Activated CD8-positive, alpha-beta memory T cell treated with anti-CD3 and anti-CD28 coated beads, Interleukin-2, amount 50 U/mL, for 24 hours (primary cell): ENCODE data around the gene CLASP2.
"Not testable (repeated sequence)": the region's sequence is repeated elsewhere in the genome, so short reads cannot be mapped to it uniquely, and the experiment has no call there.

Experiments used
- DNase-seq: peaks from one replicate; pipeline ENCODE4 v3.0.0-alpha.2; 2020; ENCODE audit errors: extremely low read depth

The CLASP2 gene

DNA sequence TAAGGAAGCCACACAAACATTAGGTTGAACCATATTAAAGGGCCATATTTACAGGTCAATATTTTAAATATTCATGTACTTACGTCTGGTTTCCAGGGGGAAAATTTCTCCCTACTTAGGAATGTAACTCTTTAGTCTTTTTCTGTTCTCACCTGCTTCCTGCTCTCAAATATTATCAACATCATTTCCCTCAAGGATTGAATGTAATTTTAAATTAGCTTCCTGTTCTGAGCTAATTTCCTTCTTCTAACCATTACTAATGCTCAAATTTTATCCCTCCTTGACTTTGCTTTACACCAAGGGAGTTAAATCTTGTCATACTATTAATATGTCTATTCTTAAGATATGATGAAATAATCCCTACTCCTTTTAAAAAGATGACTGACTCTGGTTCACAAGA, 174.5 kb downstream of the CLASP2 start:
- DNase-seq = no peak

DNA sequence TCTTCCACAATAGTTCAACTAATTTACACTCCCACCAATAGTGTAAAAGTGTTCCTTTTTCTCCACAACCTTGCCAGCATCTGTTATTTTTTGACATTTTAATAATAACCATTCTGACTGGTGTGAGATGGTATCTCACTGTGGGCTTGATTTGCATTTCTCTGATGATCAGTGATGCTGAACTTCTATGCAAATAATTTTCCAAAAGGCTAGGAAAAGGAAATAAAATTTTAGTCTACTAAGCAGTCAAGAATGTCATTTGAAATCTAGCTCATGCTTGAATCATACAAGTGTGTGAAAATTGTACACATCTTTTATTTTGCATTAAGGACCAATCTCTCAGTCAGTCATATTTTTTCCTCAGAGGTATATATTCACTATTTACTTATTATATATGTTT, 176.1 kb downstream of the CLASP2 start:
- DNase-seq = no peak

DNA sequence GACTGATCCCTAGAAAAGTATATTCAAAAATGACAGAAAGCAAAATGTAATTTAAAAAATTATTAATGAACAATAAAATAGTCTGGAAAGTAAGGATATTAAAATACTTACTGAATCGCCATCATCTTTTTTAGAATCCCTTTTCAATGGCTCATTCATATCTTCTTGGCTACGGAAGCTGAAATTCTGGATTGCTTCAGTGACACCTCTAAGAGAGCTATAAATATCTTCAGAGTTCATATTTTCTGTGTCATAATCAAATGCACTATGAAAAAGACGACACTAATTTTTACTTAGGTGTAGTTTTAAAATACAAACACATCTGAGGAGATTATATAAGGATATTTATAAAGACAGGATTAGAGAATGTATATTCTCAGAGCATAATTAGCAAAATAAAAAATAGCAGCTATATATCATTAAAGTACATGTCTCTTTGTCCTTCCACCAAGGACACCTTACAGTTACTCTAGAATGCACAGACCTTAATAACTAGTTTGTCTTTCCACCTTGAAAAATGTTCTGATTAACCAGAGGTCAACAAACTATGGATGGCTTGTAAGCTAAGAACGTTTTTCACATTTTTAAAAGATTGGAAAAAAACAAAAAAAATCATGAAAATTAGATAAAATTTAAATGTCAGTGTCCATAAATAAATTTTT, 179.2 kb downstream of the CLASP2 start:
- no peak for DNase-seq

DNA sequence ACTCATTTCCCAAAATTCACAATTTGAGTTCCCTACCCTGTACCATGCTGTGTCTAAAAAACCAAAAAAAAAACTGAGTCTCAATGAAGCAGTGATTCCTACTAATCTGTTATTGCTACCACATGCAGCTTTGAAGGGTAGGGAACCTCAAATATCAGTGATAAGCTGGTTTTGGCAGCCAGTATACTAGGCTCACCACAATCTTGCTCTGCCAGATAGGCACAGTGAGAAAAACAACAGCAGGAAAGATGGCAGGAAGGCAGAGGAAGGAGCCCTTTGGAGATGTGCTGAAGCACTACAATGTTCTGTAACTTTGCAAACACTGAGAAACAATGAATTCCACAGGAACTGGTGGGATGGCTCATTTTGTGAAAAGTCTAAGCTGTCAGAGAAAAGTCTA, 180.9 kb downstream of the CLASP2 start:
- no peak for DNase-seq

DNA sequence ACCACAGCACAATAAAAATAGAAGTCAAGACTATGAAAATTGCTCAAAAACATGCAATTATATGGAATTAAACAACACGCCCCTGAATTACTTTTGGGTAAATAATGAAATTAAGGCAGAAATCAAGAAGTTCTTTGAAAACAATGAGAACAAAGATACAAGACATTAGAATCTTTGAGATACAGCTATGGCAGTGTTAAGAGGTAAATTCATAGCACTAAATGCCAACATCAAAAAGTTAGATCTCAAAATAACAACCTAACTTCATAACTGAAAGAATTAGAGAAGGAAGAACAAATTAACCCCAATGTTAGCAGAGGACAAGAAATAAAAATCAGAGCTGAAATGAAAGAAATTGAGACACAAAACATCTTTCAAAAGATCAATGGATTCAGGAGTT, 191.3 kb downstream of the CLASP2 start:
- DNase-seq = no peak

DNA sequence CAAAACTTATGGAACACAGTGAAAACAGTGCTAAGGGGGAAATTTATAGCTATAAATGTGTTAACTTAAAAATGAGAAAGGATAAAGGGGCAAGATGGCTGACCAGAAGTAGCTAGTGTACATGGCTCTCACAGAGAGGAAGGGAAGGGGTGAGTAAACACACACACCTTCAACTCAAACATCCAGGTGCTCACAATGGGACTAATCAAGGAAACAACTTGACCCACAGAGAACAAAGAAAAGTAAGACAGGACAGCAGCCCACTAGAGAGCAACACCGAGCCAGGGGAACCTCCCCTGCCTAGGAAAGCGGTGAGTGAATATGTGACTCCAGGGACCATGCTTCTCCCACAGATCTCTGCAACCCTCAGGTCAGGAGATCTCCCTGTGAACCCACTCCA, 192.8 kb downstream of the CLASP2 start:
- no peak for DNase-seq

DNA sequence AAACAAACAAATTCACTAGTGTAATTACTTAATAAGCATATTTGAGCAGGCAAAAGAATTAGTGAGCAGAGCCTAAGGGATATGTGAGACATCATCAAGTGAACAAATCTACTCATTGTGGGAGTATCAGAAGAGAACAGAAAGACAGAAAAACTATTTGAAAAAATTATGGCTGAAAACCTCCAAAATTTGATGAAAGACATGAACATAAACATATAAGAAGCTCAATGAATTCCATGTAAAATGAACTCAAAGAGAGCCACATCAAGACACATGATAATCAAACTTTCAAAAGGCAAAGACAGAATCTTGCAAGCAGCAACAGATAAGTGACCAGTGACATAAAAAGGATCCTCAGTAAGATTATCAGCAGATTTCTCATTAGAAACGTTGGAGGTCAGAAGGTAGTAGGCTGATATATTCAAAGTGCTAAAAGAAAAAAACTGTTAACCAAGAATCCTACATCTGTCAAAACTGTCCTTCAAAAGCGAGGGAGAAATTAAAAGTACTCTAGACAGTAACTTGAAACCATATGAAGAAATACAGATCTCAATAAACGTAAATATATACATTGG, 194.9 kb downstream of the CLASP2 start:
- no peak for DNase-seq

DNA sequence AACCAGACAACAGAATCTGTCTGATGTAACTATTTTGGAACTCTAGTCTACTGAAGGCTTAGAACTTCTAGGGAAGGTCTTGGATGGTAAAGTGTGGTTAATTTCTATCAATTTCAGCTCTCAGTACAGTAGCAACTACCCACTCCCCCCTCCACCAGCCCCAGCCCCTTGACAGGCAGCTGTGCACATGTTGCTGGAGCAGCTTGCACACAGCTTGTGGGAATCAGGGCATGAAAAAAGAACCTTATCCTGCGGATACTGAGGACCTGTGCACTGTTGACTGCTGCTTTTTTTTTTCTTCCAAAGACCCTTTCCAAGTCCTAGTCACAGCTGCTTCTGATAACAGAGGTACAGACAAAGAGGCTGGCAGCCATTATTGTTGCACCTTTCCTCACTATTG, 196.3 kb downstream of the CLASP2 start:
- no peak for DNase-seq

DNA sequence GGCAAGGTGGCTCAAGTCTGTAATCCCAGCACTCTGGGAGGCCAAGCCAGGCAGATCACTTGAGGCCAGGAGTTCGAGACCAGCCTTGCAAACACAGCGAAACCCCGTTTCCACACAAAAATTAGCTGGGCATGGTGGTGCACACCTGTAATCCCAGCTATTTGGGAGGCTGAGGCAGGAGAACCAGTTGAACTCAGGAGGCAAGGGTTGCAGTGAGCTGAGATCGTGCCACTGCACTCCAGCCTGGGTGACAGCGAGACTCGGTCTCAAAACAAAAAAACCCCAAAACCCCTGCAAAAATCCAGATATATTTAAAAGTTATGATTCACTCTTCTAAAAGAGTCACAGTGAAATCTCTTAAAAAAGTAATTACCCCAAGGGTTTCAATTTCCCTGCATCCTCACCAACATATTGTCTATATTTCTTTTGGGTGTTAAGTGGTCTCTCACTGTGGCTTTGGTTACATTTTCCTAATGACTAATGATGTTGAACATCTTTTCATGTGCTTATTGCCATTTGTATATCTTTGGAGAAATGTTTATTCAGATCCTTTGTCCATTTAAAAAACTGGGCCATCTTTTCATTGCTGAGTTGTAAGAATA, 204.7 kb downstream of the CLASP2 start:
- DNase-seq = no peak

DNA sequence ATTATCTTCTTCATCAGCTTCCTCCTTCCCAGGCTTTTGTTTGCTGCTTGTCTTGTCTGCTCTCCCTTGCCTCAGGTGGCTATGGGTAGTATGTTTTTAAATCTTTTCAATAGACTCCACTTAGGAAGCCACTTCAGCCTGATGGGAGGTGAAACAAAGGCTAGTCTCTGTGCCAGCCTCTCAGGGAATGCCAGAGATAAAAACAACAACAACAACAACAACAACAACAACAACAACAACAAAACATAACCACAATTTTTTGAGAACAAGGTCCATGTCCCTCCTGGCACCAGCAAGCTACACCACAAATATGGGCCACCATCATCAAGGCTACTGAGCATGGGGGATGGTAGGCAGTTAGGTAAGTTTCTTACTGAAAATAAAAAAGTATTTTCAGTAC, 213.0 kb downstream of the CLASP2 start:
- DNase-seq = no peak

DNA sequence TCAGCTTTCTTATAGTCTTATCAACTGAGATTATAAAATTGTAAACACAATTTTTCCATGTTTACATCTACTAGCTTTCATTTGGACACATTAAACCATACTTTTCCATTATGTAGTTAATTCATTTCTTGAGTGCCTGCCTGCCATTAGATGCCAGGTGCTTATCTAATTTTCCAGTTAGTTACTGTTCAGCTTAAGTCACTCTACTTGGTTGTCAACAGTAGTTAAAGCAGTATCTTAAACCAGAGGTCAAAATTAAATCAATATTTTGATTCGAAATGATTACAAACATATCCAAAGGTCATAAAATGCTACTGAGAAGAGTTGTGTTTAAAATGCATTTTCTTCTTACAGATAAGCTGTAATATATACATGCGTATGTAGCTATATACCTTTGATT, 221.6 kb downstream of the CLASP2 start:
- no peak for DNase-seq

DNA sequence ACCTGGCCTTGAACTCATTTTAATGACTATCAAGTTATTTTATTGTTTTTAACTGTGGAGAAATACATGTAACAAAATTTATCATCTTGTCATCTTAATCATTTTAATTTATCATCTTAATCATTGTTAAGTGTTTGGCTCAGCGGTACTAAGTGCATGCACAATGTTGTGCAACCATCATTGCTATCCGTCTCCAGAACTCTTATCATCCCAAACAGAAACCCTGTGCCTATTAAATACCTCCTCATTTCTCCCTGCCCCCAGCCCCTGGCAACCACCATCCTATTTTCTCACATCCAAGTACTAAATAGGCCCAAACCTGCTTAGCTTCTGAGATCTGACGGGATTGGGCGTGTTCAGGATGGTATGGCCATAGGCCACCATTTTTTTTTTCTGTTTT, 226.3 kb downstream of the CLASP2 start:
- DNase-seq = no peak

DNA sequence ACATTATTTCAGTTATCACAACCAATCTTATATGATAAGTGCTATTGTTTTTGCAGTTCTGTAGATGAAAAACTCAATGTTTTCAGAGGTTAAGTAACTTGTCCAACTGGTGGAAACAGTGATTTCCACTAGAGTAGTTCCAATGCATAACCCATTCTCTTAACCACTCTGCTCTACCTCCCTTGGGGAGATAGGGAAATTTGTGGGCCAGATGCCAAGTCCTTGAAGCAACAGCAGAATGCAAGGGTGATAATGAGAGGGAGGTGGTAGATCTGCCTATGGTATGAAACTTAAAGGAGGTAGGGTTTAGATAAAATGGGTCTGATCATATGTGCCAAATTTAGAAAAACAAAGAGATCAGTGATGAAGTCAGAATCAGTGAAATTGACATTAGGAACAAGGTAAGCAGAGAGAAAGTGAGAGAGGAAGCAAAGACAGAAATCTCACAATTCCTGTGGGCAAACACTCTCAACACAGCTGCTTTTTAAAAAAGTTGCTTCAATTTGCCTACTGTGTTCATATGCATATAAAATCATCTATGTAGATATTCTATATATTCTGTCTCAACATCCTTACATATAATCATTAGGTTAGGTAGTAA, 227.3 kb downstream of the CLASP2 start:
- no peak for DNase-seq

DNA sequence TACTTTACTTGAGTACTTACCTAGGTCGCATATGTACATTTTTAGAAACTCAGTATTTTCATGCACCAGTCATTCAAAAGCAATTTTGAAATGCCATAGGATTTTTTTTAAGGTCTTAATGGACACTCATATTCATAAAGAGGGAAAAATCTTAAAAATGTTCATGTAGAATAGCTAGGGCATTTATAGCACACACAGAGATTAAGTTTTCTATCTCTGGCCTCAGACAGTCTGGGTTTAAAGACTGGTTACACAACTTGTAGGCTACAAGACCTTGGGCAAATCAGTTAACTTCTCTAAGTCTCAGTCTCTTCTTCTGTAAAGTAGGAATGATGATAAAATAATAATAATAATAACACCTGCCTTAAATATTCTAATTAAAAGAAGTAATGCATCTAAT, 229.4 kb downstream of the CLASP2 start:
- DNase-seq = no peak

DNA sequence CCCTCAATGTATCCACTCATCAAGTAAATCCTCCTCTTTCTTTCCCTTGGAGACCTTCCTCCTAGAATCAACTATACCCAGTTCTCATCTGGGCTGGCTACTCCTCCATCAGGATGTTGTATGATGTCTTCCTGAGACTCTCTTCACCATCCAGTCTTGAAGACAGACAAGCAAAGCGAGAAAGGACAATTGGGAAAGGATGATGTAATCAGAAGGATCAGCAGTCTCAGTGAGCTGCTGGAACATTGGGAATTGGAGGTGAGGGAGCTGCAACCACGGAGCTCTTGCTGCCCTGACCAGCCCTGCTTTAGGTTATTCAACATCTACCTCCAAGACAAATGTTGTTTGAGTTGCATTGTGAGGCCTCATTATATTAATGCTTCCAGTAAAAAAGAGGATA, 229.8 kb downstream of the CLASP2 start:
- DNase-seq = no peak

DNA sequence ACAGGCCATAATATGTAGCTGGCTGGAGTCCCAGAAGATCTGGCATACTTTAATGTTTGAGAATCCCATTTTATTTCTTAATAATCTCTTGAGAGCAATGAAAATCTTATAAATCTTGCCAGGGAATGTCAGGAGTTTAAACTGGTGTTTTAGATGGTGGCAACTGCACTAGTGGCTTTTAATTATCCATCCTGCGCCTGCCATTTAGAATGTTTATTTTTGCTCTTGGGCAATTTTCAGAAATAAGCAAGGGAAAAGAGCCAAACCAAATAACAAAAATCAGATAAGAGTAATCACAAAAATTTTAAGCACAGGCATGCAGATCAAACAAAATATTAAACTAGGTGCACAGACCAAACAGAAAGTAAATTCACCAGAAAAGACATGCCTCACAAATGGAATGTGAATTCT, 235.9 kb downstream of the CLASP2 start:
- no peak for DNase-seq

DNA sequence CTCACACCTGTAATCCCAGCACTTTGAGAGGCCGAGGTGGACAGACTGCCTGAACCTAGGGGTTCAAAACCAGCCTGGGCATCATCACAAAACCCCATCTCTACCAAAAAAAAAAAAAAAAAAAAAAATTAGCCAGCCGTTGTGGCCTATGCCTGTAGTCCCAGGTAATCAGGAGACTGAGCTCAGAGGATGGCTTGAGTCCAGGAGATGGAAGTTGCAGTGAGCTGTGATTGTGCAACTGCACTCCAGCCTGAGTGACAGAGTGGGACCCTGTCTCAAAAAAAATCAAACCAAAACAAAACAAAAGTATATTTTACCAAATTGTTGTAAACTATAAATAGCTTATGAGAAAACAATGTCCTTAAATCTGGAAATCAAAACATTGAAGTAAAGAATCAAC, 243.2 kb downstream of the CLASP2 start:
- no peak for DNase-seq

DNA sequence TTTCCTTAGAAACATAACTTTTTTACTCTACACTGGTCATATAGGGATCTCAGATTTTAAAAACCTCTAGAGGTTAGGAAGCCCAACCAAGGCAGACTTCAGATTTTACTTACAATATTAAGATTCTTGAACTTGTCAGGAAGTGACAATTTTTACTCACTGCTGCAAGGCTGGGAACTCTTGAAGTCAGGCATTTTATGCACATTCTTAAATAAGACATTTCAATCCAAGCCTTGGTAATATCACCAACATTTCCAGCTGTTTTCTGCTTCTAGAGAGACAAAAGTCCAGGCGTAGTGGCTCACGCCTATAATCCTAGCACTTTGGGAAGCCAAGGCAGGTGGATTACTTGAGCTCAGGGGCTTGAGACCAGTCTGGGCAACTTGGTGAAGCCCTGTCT, 244.2 kb downstream of the CLASP2 start:
- no peak for DNase-seq

DNA sequence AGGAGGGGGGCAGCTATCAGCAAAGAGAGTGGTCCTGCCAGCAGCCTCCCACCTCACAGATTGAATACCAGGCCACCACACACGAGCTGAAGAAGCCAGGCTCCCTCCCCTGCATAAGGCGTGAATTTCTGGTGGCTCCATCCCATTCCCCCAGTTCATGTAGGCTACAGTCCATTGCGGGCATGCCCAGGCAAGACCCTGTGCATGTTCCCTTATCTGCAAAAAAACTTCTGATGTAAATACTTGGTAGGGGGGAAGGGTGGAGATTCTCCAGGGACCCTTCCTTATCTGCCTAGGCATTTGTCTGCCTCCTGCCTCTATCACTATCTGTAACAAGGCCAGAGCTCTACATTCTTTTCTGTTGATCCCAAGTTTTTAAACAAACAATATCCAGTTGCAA, 250.3 kb downstream of the CLASP2 start:
- no peak for DNase-seq

DNA sequence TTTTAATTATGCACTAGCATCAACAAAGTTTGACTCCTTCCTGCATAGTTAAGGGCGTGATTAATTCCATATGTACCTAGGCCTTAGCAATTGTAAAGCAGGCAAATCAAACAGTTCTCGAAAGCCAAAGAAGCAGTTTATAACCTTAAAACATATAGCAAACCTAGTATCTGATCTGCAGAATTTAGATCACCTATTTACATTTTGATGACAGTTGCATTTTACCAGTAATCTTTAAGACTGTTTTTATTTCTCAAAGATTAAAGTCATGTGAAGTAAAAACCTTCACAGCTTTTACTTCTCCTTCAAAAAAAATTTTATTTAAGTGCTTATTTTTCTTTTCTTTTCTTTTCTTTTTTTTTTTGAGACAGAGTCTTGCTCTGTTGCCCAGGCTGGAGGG, 257.0 kb downstream of the CLASP2 start:
- DNase-seq = no peak

DNA sequence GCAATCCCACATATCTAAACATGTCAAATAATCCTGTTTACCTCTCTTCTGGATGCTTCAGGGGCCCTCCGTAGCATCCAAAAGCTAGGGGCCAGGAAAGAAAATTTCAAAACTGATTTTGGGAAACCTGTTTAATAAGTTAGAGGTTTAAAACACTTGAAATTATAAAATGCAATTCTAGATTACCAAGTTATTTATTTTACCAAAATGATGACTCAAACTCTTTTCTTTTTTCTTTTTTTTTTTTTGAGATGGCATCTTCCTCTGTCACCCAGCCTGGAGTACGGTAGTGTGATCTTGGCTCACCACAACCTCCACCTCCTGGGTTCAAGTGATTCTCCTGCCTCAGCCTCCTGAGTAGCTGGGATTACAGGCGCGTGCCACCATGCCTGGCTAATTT, 258.5 kb downstream of the CLASP2 start:
- DNase-seq = not testable (repeated sequence)

DNA sequence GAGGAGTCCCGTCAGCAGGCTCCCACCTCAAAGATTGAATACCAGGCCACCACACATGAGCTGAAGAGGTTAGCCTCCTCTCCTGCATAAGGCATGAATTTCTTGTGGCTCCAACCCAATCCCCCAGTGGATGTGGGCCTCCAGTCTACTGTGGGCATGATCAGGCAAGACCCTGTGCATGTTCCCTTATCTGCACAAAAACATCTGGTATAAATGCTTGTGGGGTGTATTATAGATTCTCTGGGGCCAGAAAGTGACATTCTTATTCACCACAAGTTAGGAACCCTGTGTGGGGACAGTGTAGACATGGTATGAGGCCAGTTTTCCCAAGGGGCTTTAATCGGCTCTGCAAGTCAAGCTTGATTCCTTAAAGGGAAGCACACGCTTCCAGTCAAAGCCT, 259.6 kb downstream of the CLASP2 start:
- no peak for DNase-seq

DNA sequence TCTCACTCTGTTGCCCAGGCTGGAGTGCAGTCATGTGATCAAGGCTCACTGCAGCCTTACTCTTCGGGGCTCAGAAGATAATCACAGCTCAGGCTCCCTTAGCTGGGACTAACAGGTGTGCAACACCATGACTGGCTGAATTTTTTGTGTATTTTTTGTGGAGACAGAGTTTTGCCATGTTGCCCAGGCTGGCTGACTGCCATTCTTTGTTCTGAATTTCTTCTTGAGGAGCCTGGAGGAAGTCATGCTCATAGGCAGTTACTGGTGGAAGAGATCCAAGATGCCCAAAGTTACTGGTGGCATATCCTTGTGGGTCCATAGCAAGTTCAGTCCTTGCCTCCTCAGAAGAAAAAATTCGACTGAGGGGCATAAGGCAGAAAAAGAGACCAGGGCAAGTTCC, 261.3 kb downstream of the CLASP2 start:
- no peak for DNase-seq
